SK-MEL-5 (cell line): ENCODE data around the gene RFTN1. TPM values are rescaled to one million over a fixed set of nuclear protein-coding genes. Genes with fewer than 3 reads are reported as not detected.

Source experiments
- DNase-seq: peaks from one replicate; pipeline ENCODE4 v3.0.0-alpha.2; 2016; ENCODE audit warnings: low read depth, low spot score
- in situ Hi-C: cut with HindIII; loops from 2 replicates; pipeline ENCODE4 v1.10.0; 2016; ENCODE audit warnings: low sequenced_read_pairs, high pct_unique_total_duplicates, low pct_unique_long_range_greater_than_20kb
- total RNA-seq: library from RNA; depleted of rRNA; stranded (reverse); fragments of >200 nt; shearing (Covaris generic); gene quantifications from 2 replicates; pipeline ENCODE4 v1.2.3, GENCODE V29; 2014

The RFTN1 gene
- total RNA-seq, 1 experiment from 2014 or later = 1.8 TPM

GRCh38 chr3:16346413-16347081 lies 167.0 kb downstream of the RFTN1 start:
- DNase-seq = no peak
- in situ Hi-C loops = loop anchor here (25.0 kb wide), 1 partner anchor 216 kb away; no protein-coding TSS in a partner anchor

GRCh38 chr3:16343101-16343500 lies 170.4 kb downstream of the RFTN1 start:
- in situ Hi-C loops = loop anchor here (25.0 kb wide), 1 partner anchor 219 kb away; no protein-coding TSS in a partner anchor
- DNase-seq = no peak

GRCh38 chr3:16338999-16339398 lies 174.5 kb downstream of the RFTN1 start:
- in situ Hi-C loops = loop anchor here (25.0 kb wide), 1 partner anchor 223 kb away; no protein-coding TSS in a partner anchor
- DNase-seq = no peak

DNA sequence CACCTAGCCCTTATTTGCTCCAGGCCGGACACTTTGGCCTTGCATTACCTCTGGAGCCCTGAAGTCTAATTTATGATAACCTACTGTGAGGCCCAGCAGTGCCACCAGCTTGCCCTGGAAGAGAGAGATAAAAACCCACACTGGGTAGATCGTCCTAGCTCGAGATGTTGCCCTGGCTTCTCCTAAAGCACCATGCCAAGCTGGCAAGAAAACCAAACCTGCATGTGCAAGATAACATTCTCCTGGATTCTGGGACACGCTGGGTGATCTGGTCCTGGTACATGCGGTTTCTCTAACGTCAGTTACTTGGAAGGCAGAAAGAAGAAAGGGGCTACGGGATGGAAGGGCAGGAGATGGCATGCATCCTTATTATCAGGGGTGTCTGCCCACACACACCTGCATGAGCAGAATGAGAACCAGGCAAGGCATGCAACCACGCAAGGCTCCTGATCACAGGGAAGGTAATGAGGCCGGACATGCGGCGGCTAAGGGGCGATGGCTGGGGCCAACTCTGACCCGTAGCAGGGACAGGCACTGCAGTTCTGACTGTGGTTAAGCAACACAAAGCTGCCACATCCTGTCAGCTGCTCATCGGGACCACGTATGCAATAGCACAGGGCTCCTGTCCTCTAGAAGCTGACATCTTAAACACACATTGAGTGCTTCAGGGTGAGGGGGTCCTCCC lies 175.5 kb downstream of the RFTN1 start:
- in situ Hi-C loops = loop anchor here (25.0 kb wide), 1 partner anchor 224 kb away; no protein-coding TSS in a partner anchor

DNA sequence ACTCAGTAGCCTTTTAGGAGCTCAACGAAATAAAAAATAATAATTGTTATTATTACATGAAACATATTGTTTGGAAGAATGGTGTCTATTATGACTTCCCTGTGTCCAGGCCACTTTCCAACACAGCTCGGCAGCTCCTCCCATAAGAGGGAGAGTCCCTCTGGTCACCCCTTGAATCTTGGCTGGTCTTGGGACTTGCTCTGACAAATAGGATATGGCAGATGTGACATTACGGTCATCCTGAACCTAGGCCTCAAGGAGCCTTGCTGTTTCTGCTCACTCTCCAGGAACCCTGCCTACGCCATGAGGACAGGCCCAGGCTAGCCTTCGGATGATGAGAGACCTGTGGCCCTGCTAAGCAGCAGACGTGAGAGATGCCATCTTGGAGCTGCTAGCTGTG lies 176.7 kb downstream of the RFTN1 start:
- no peak for DNase-seq
- in situ Hi-C loops = loop anchor here (25.0 kb wide), 1 partner anchor 225 kb away; no protein-coding TSS in a partner anchor

More for the DNA sequence above, 175.5 kb downstream of the RFTN1 start:
- DNase-seq = no peak

GRCh38 chr3:16335772-16336645 lies 177.5 kb downstream of the RFTN1 start:
- in situ Hi-C loops = loop anchor here (25.0 kb wide), 1 partner anchor 226 kb away; no protein-coding TSS in a partner anchor
- DNase-seq = no peak

DNA sequence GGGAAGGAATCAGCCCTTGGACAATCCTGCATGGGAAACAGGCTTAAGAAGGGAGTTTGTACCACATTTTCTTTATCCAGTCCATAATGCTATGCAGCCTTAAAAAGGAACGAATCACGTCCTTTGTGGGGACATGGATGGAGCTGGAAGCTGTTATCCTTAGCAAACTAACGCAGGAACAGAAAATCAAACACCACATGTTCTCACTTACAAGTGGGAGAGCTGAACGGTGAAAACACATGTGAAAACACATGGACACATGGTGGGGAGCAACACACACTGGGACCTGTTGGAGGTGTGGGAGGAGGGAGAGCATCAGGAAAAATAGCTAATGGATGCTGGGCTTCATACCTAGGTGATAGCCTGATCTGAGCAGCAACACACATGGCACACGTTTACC lies 178.2 kb downstream of the RFTN1 start:
- in situ Hi-C loops = loop anchor here (25.0 kb wide), 1 partner anchor 227 kb away; no protein-coding TSS in a partner anchor

GRCh38 chr3:16334909-16335308 lies 178.6 kb downstream of the RFTN1 start:
- in situ Hi-C loops = loop anchor here (25.0 kb wide), 1 partner anchor 227 kb away; no protein-coding TSS in a partner anchor
- no peak for DNase-seq

More for the DNA sequence above, 178.2 kb downstream of the RFTN1 start:
- no peak for DNase-seq

GRCh38 chr3:16332904-16333426 lies 180.5 kb downstream of the RFTN1 start:
- no peak for DNase-seq
- in situ Hi-C loops = loop anchor here (25.0 kb wide), 1 partner anchor 229 kb away; no protein-coding TSS in a partner anchor

DNA sequence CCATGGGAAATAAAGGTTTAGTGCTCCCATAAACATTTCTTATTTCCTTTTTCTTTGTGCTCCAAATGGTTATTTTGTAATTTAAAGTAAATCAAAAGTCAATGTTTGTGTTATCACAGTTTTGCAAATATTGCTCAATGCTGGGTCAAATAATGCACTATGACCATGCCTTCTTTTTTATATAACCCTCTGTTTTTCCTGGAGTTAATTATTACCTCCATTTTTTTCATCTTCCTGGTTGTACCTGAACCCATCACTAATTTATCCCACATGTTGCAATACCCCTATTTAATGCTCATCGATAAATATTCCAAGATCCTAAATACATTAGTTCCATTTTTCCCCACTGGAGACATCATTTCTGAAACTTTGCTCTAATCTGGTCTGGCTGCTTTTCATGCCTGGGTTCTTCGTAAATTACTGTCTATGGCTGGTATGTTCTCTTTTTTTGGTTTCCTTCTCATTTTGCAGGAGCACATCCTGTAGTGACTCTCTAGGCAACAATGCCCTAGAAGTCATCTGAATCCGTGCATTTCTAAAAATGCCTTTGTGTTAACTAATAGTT lies 182.1 kb downstream of the RFTN1 start:
- no peak for DNase-seq
- in situ Hi-C loops = loop anchor here (25.0 kb wide), 1 partner anchor 231 kb away; no protein-coding TSS in a partner anchor

DNA sequence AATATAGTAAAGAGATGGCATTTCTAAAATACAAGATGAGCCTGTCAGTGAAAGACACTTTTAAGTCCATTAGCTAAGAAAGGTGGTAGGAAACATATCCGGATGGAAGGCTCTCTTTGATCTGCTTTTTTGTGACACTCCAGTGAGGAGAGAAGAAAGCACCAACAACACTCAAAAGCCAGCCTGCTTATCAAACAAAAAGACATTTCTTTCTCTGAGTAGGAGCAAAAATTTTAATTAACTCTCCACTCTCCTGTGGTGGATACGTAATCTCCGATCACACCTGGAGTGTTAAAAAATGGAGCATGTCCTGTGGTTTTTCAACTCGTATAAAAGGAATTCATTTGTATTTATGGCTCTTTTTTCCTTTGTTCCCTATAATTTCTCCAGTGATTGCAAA lies 183.1 kb downstream of the RFTN1 start:
- no peak for DNase-seq
- in situ Hi-C loops = loop anchor here (25.0 kb wide), 1 partner anchor 232 kb away; no protein-coding TSS in a partner anchor

GRCh38 chr3:16329826-16330129 lies 183.7 kb downstream of the RFTN1 start:
- in situ Hi-C loops = loop anchor here (25.0 kb wide), 1 partner anchor 233 kb away; no protein-coding TSS in a partner anchor
- no peak for DNase-seq

DNA sequence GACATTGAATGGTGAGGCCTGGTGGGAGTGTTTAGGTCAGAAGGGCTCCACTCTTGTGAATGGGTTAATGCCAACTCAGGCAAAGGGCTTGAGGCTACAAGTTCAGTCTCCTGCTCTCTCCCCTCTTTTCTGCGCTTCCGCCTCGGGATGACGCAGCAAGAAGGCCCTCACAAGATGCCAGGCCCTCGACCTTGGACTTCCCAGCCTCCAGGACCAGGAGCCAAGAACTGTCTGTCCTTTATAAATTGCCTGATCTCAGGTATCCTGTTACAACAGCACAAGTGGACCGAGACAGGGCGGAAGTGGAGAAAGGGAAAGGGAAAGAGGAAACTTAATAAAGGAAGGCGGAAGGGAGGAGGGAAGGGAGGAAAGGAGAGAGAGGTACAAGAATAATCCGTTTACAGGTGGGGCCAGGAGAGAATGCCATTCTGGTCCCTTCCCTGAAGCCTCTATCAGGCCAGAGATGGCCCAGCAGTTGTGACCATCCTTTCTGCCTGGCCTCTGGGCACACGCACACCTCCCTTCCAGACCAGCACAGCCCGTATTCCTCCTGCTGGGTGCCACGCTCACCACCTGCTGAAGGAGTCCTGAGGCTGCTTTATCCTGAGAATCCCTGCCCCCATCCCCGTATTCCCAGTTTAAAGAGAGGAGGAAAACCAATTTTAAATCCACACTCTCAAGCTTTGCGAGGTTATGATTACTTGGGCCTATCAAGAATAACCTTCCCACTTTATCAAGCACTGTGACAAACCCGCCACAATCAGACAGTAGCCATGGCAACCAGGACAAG lies 184.3 kb downstream of the RFTN1 start:
- in situ Hi-C loops = loop anchor here (25.0 kb wide), 1 partner anchor 233 kb away; no protein-coding TSS in a partner anchor
- DNase-seq = no peak

- in situ Hi-C loops = loop anchor here (25.0 kb wide), 1 partner anchor 234 kb away; no protein-coding TSS in a partner anchor
- no peak for DNase-seq
Observed at GRCh38 chr3:16328124-16328523, 185.4 kb downstream of the RFTN1 start.

- in situ Hi-C loops = loop anchor here (25.0 kb wide), 1 partner anchor 235 kb away; no protein-coding TSS in a partner anchor
- DNase-seq = no peak
Observed at GRCh38 chr3:16326724-16327349, 186.7 kb downstream of the RFTN1 start.

DNA sequence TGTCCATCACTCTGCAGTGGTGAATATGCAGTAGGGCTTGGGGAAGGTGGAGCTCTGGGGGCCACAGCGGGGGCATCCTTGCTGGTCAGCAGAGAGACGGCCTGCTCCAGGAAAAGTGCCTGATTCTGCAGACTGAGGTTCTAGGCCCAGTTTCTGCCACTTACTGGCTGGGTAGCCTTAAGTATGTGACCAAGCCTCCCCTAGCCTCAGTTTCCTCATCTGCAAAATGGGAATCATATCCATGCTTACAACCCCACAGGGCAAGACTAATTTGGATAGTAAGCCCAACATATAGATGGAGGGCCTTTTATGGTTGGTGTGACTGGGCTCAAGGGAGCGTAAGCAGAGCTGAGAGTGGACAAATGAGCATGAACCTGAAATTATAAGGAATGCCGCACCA lies 187.6 kb downstream of the RFTN1 start:
- DNase-seq = no peak
- in situ Hi-C loops = loop anchor here (25.0 kb wide), 1 partner anchor 236 kb away; no protein-coding TSS in a partner anchor
